Daoy (cell line): ENCODE measurements around the gene CLDN6. TPM values are rescaled to one million over a fixed set of nuclear protein-coding genes. Genes with fewer than 3 reads are reported as not detected.
A peak's percentile ranks its signal among the peaks of the same experiment; 100 is the strongest.
"Not testable (repeated sequence)": the region's sequence is repeated elsewhere in the genome, so short reads cannot be mapped to it uniquely, and the experiment has no call there.

ENCODE experiments used
- DNase-seq: peaks from one replicate; pipeline ENCODE4 v3.0.0-alpha.2; 2015; ENCODE audit warnings: low read depth
- total RNA-seq: library from RNA; depleted of rRNA; stranded (reverse); fragments of >200 nt; shearing (Covaris generic); gene quantifications from 2 replicates; pipeline ENCODE4 v1.2.3, GENCODE V29; 2014; rRNA removed

Gene CLDN6
- total RNA-seq: not detected in 2 replicates

- no peak for DNase-seq
These were observed at the start of gene CLDN6 for GRCh38 chr16:3017794-3018506. Gene CLDN6, minus strand, starts transcription at chr16:3018183. Its CDS starts 2,162 bp downstream, at chr16:3016021.

- no peak for DNase-seq
These were observed 48.4 kb upstream of the CLDN6 start for GRCh38 chr16:3066440-3066748.

GRCh38 chr16:3065742-3066439 lies 47.9 kb upstream of the CLDN6 start:
- no peak for DNase-seq

GRCh38 chr16:3065069-3065741 lies 47.2 kb upstream of the CLDN6 start, which contains the start of gene IL32:
Gene IL32, plus strand, starts transcription at chr16:3065640. Its CDS starts 172 bp downstream, at chr16:3065812.
- DNase-seq: peak; percentile 92

GRCh38 chr16:3063625-3064386 lies 45.8 kb upstream of the CLDN6 start:
- no peak for DNase-seq

- no peak for DNase-seq
These were observed 44.6 kb upstream of the CLDN6 start for GRCh38 chr16:3062553-3062952.

GRCh38 chr16:3060339-3061127 lies 42.5 kb upstream of the CLDN6 start:
- DNase-seq: no peak

GRCh38 chr16:3059723-3060242 lies 41.8 kb upstream of the CLDN6 start:
- no peak for DNase-seq

GRCh38 chr16:3059041-3059722 lies 41.2 kb upstream of the CLDN6 start:
- peak; percentile 90 for DNase-seq

GRCh38 chr16:3058139-3059030 lies 40.4 kb upstream of the CLDN6 start:
- DNase-seq: peak; percentile 55

- DNase-seq: no peak
These were observed 39.5 kb upstream of the CLDN6 start for GRCh38 chr16:3057181-3058138.

GRCh38 chr16:3056336-3057180 lies 38.6 kb upstream of the CLDN6 start:
- DNase-seq: no peak

- DNase-seq: not testable (repeated sequence)
These were observed 37.7 kb upstream of the CLDN6 start for GRCh38 chr16:3055734-3056115.

GRCh38 chr16:3054965-3055733 lies 37.2 kb upstream of the CLDN6 start:
- no peak for DNase-seq

GRCh38 chr16:3053330-3053710 lies 35.3 kb upstream of the CLDN6 start:
- DNase-seq: not testable (repeated sequence)

GRCh38 chr16:3052571-3053329 lies 34.8 kb upstream of the CLDN6 start:
- not testable (repeated sequence) for DNase-seq
